PC-9 (cell line): Measurements from ENCODE around the gene NTF3. TPM values are rescaled to one million over a fixed set of nuclear protein-coding genes. Genes with fewer than 3 reads are reported as not detected.

Experiments used
- BruUV-seq: library from RNA; stranded (reverse); fragments of 400-500 nt; replicated peaks from 2 replicates; lab custom pipeline; 2021; lab: Mats Ljungman, UMichigan
- CTCF ChIA-PET: fragments of 300-600 bp; sonication (Branson Sonifier 250); formaldehyde crosslinking; loops from one replicate; lab custom pipeline; 2022; ENCODE audit warnings: antibody characterized with exemption; lab: Charles Lee
- POLR2A ChIA-PET: fragments of 300-600 bp; sonication (Branson Sonifier 250); formaldehyde crosslinking; loops from one replicate; lab custom pipeline; 2022; ENCODE audit warnings: antibody characterized with exemption; ENCODE audit not compliant: unreplicated experiment; lab: Charles Lee
- DNase-seq, 2 experiments: peaks; one replicate each; pipeline versions ENCODE4 v3.0.0 to v3.0.0-alpha.2; 2015 to 2022; ENCODE audit warnings: mixed read lengths in 1 of 2
- H2AFZ ChIP-seq: fragments of 200-600 bp; sonication (generic); 2 replicates; pipeline ENCODE4 v1.8.1; 2017; ENCODE audit warnings: antibody characterized with exemption
- H3F3A ChIP-seq: fragments of 200-600 bp; sonication (generic); 2 replicates; pipeline ENCODE4 v1.8.1; 2017; ENCODE audit warnings: antibody characterized with exemption, mild to moderate bottlenecking, low read depth; ENCODE audit not compliant: insufficient read depth
- H3K27ac ChIP-seq: fragments of 200-600 bp; sonication (generic); 2 replicates; pipeline ENCODE4 v1.6.1; 2016; ENCODE audit warnings: mixed run types
- H3K27me3 ChIP-seq: fragments of 200-600 bp; sonication (generic); 2 replicates; pipeline ENCODE4 v1.6.1; 2016; ENCODE audit warnings: low read depth, mixed run types; ENCODE audit not compliant: insufficient read depth
- H3K36me3 ChIP-seq: fragments of 200-600 bp; sonication (generic); 2 replicates; pipeline ENCODE4 v1.6.1; 2016; ENCODE audit warnings: low read depth, mixed run types
- H3K4me1 ChIP-seq: fragments of 200-600 bp; sonication (generic); replicated peaks from 2 replicates; pipeline ENCODE4 v1.6.1; 2016; ENCODE audit warnings: mixed run types; ENCODE audit not compliant: insufficient read depth
- H3K4me2 ChIP-seq: fragments of 200-600 bp; sonication (generic); 2 replicates; pipeline ENCODE4 v1.6.1; 2017; ENCODE audit warnings: mixed run types
- H3K4me3 ChIP-seq: fragments of 200-600 bp; sonication (generic); 2 replicates; pipeline ENCODE4 v1.6.1; 2016; ENCODE audit warnings: mixed run types
- H3K79me2 ChIP-seq: fragments of 200-600 bp; sonication (generic); 2 replicates; pipeline ENCODE4 v1.6.1; 2017; ENCODE audit warnings: low read depth, mixed run types
- H3K9me2 ChIP-seq: fragments of 200-600 bp; sonication (generic); 2 replicates; pipeline ENCODE4 v1.8.1; 2017; ENCODE audit warnings: mild to moderate bottlenecking; ENCODE audit not compliant: insufficient read depth
- H3K9me3 ChIP-seq: fragments of 200-600 bp; sonication (generic); 2 replicates; pipeline ENCODE4 v1.8.1; 2016; ENCODE audit warnings: low read depth; ENCODE audit not compliant: insufficient read depth
- H4K20me1 ChIP-seq: fragments of 200-600 bp; sonication (generic); 2 replicates; pipeline ENCODE4 v1.8.1; 2017; ENCODE audit not compliant: insufficient read depth
- EZH2 ChIP-seq: fragments of 200-600 bp; sonication (generic); IDR thresholded peaks from 2 replicates; pipeline ENCODE4 v1.8.0; 2017; ENCODE audit warnings: antibody characterized with exemption, low read depth
- intact Hi-C: fragments of 100-400 bp; cut with micrococcal nuclease; formaldehyde crosslinking; loops from one replicate; pipeline ENCODE4 v1.10.0; 2022; ENCODE audit not compliant: unreplicated experiment
- total RNA-seq: library from RNA; stranded (reverse); gene quantifications from 2 replicates; pipeline ENCODE4 v1.2.3, GENCODE V29; 2021
- TF ChIP-seq, protein P1 (sequence below): fragments of 200-600 bp; sonication (generic); conservative IDR thresholded peaks from 2 replicates; pipeline ENCODE4 v1.6.1; 2017; ENCODE audit warnings: mixed run types, antibody characterized with exemption, mild to moderate bottlenecking, moderate library complexity

Gene NTF3
- total RNA-seq, 1 experiment from 2014 or later: not detected

DNA sequence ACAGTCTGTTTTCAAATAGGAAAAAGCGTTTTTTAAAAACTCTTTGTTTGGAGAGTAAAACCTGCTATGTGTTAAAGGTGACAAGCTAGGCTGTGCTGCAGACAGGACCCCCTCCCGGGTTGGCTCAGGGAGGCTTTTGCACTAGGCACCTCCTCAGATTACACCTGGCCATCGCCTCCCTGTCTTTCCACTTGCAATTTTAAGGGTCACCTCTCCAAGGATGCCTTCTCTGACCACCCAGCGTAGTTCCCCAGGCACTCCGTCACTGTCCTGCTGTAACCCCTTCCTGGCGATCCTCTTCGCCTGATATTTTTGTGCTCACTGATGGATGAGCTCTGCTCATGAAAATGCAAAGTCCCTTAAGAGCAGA is 80.7 kb downstream of the NTF3 start:
- no peak for DNase-seq
- no peaks in the 10 kb centered on the region for H3K79me2 ChIP-seq
- H3K9me3 ChIP-seq: no peaks in the 10 kb centered on the region
- TF ChIP-seq, protein P1, sequence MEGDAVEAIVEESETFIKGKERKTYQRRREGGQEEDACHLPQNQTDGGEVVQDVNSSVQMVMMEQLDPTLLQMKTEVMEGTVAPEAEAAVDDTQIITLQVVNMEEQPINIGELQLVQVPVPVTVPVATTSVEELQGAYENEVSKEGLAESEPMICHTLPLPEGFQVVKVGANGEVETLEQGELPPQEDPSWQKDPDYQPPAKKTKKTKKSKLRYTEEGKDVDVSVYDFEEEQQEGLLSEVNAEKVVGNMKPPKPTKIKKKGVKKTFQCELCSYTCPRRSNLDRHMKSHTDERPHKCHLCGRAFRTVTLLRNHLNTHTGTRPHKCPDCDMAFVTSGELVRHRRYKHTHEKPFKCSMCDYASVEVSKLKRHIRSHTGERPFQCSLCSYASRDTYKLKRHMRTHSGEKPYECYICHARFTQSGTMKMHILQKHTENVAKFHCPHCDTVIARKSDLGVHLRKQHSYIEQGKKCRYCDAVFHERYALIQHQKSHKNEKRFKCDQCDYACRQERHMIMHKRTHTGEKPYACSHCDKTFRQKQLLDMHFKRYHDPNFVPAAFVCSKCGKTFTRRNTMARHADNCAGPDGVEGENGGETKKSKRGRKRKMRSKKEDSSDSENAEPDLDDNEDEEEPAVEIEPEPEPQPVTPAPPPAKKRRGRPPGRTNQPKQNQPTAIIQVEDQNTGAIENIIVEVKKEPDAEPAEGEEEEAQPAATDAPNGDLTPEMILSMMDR: no peak
- no peak for TF ChIP-seq EZH2
- no peaks in the 10 kb centered on the region for H4K20me1 ChIP-seq
- no peaks in the 10 kb centered on the region for H3K4me1 ChIP-seq
- H3K4me3 ChIP-seq: no peak overlapping the region
- ChIA-PET POLR2A (no interaction called here), CTCF (no interaction called here)
- no peak overlapping the region for H3K27ac ChIP-seq
- no peaks in the 10 kb centered on the region for H3K9me2 ChIP-seq
- H3K4me2 ChIP-seq: no peak overlapping the region
- peaks cover 90% of the 10 kb centered on the region for H3K27me3 ChIP-seq
- BruUV-seq: no TSS peak
- no peaks in the 10 kb centered on the region for H3K36me3 ChIP-seq
- no peak overlapping the region for H2AFZ ChIP-seq
- H3F3A ChIP-seq: no peaks in the 10 kb centered on the region
- intact Hi-C loops: no loop called here

GRCh38 chr12:5513406-5513805 is 81.5 kb downstream of the NTF3 start:
- peaks cover 91% of the 10 kb centered on the region for H3K27me3 ChIP-seq
- no peak overlapping the region for H3K4me3 ChIP-seq
- no peak for DNase-seq
- intact Hi-C loops: no loop called here
- ChIA-PET POLR2A (interaction anchor here (0.6 kb wide), 2 partner anchors 195 to 670 kb away, joined by 3 to 4 read pairs; no protein-coding TSS in a partner anchor), CTCF (no interaction called here)
- TF ChIP-seq, protein P1: no peak
- no peak for TF ChIP-seq EZH2
- no TSS peak for BruUV-seq
- H3K9me3 ChIP-seq: no peaks in the 10 kb centered on the region
- H3K9me2 ChIP-seq: no peaks in the 10 kb centered on the region
- H3K79me2 ChIP-seq: no peaks in the 10 kb centered on the region
- no peaks in the 10 kb centered on the region for H3K36me3 ChIP-seq
- no peak overlapping the region for H2AFZ ChIP-seq
- H3K27ac ChIP-seq: no peak overlapping the region
- no peaks in the 10 kb centered on the region for H3K4me1 ChIP-seq
- no peak overlapping the region for H3K4me2 ChIP-seq
- H3F3A ChIP-seq: no peaks in the 10 kb centered on the region
- H4K20me1 ChIP-seq: no peaks in the 10 kb centered on the region

- TF ChIP-seq, protein P1: no peak
- TF ChIP-seq EZH2: no peak
- POLR2A ChIA-PET: interaction anchor here (0.6 kb wide), 1 partner anchor 196 kb away, joined by 4 read pairs; no protein-coding TSS in a partner anchor
- CTCF ChIA-PET: no interaction called here
- Histone ChIP-seq H4K20me1 (no peaks in the 10 kb centered on the region), H3K36me3 (no peaks in the 10 kb centered on the region), H3K27ac (no peak overlapping the region), H3K4me2 (no peak overlapping the region), H3K27me3 (peaks cover 93% of the 10 kb centered on the region), H3K4me3 (no peak overlapping the region), H3K4me1 (no peaks in the 10 kb centered on the region), H3F3A (no peaks in the 10 kb centered on the region), H3K79me2 (no peaks in the 10 kb centered on the region), H3K9me2 (no peaks in the 10 kb centered on the region), H2AFZ (no peak overlapping the region), H3K9me3 (no peaks in the 10 kb centered on the region)
- DNase-seq: no peak
- BruUV-seq: no TSS peak
- intact Hi-C loops: no loop called here
Measured at GRCh38 chr12:5514016-5514415, 82.1 kb downstream of the NTF3 start.
